K562 (cell line): Measurements from ENCODE around the gene CRIM1.

Source experiments
- E2F3 ChIP-seq: fragments of 250-450 bp; sonication (Bioruptor Pico); IDR thresholded peaks from 2 replicates; pipeline ENCODE4 v1.4.0; 2020; ENCODE audit warnings: mild to moderate bottlenecking
- FOXM1 ChIP-seq, 2 experiments: fragments of 450-650 bp in 1 of 2; sonication (generic) in 1 of 2; formaldehyde crosslinking in 1 of 2; IDR thresholded peaks; 2 replicates each; pipeline versions ENCODE4 v1.6.1 to v1.9.0; 2017 to 2022; ENCODE audit warnings: low read depth in 2 of 2, mild to moderate bottlenecking in 2 of 2, missing genetic modification reagents in 1 of 2, moderate library complexity in 1 of 2
- GATA2 ChIP-seq: sonication (generic); formaldehyde crosslinking; IDR thresholded peaks from 2 replicates; pipeline ENCODE4 v1.4.0; 2020; ENCODE audit warnings: mild to moderate bottlenecking, missing genetic modification reagents
- HNRNPL ChIP-seq: fragments of 200-400 bp; formaldehyde crosslinking; IDR thresholded peaks from 2 replicates; pipeline ENCODE4 v1.6.1; 2017; ENCODE audit warnings: low read depth, mild to moderate bottlenecking, low read length
- KLF6 ChIP-seq: fragments of 250-450 bp; sonication (Bioruptor Pico); IDR thresholded peaks from 2 replicates; pipeline ENCODE4 v1.4.0; 2020; ENCODE audit warnings: mild to moderate bottlenecking, moderate library complexity, borderline replicate concordance
- NFIC ChIP-seq: fragments of 450-650 bp; IDR thresholded peaks from 2 replicates; pipeline ENCODE4 v1.6.1; 2017; ENCODE audit warnings: mild to moderate bottlenecking, inconsistent platforms
- NFYB ChIP-seq: IDR thresholded peaks from 2 replicates; pipeline ENCODE4 v1.6.1; 2011; ENCODE audit warnings: mild to moderate bottlenecking, moderate library complexity; ENCODE audit not compliant: insufficient read length; ENCODE audit errors: extremely low read depth
- POLR2AphosphoS5 ChIP-seq: IDR thresholded peaks from 2 replicates; pipeline ENCODE4 v1.6.1; 2011; ENCODE audit warnings: mild to moderate bottlenecking, low read depth, low read length, moderate library complexity; ENCODE audit not compliant: control insufficient read depth, insufficient read depth
- ZNF274 ChIP-seq: IDR thresholded peaks from 2 replicates; pipeline ENCODE4 v1.6.1; 2011; ENCODE audit warnings: low read depth, mild to moderate bottlenecking, low read length, moderate library complexity, borderline replicate concordance
- ZNF444 ChIP-seq: fragments of 250-450 bp; sonication (Bioruptor Pico); IDR thresholded peaks from 2 replicates; pipeline ENCODE4 v1.4.0; 2020; ENCODE audit warnings: mild to moderate bottlenecking, moderate library complexity
- ZNF589 ChIP-seq: fragments of 200-800 bp; sonication (Bioruptor generic); IDR thresholded peaks from 2 replicates; pipeline ENCODE4 v1.6.1; 2016; ENCODE audit warnings: low read depth, missing genetic modification characterization, missing compliant biosample characterization
- TF ChIP-seq, protein P1 (sequence below): sonication (generic); formaldehyde crosslinking; IDR thresholded peaks from 2 replicates; pipeline ENCODE4 v1.8.0; 2022; ENCODE audit warnings: mild to moderate bottlenecking, low read depth, missing genetic modification reagents
- TF ChIP-seq, protein P2 (sequence below): fragments of 450-650 bp; IDR thresholded peaks from 2 replicates; pipeline ENCODE4 v1.6.1; 2016; ENCODE audit warnings: low read depth, mild to moderate bottlenecking, moderate library complexity
- TF ChIP-seq, protein P3 (sequence below), 2 experiments: fragments of 450-650 bp; formaldehyde crosslinking in 1 of 2; IDR thresholded peaks; 2 replicates each; pipeline versions ENCODE4 v1.4.0 to v1.6.1; 2014 to 2020; ENCODE audit warnings: mild to moderate bottlenecking in 2 of 2, borderline replicate concordance in 1 of 2, low read depth in 1 of 2

DNA sequence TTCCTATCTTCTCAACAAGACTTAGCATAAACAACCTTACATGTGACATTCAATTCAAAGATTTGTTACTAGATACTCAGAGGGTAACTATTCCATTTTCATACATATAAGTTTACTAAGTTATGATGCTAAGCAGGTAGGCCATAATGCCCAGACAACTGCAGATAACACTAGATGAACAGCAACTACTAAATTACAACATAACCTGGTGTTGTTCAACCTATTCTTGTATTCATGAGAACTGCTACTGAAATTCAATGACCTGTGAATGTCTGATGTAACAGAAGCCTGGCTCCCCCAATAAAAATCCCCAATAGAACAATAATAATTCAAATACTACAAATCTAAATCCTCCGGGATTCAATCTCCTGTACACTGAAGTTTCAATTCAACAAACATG is 217.6 kb downstream of the CRIM1 start:
- TF ChIP-seq, protein P1, sequence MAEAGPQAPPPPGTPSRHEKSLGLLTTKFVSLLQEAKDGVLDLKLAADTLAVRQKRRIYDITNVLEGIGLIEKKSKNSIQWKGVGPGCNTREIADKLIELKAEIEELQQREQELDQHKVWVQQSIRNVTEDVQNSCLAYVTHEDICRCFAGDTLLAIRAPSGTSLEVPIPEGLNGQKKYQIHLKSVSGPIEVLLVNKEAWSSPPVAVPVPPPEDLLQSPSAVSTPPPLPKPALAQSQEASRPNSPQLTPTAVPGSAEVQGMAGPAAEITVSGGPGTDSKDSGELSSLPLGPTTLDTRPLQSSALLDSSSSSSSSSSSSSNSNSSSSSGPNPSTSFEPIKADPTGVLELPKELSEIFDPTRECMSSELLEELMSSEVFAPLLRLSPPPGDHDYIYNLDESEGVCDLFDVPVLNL (CRISPR knock-in tag) = no peak
- TF ChIP-seq POLR2AphosphoS5 (no peak), NFIC (no peak), ZNF589 (CRISPR knock-in tag) (no peak), ZNF444 (CRISPR knock-in tag) (no peak), GATA2 (CRISPR knock-in tag) (no peak), NFYB (no peak), FOXM1 (IDR thresholded peaks at IDR 0.05; ENCODE audit: low read depth) (no peak), FOXM1 (CRISPR knock-in tag; IDR thresholded peaks at IDR 0.05; ENCODE audit: low read depth) (no peak), ZNF274 (no peak), HNRNPL (no peak), E2F3 (CRISPR knock-in tag) (no peak), KLF6 (CRISPR knock-in tag) (no peak)
- TF ChIP-seq, protein P2, sequence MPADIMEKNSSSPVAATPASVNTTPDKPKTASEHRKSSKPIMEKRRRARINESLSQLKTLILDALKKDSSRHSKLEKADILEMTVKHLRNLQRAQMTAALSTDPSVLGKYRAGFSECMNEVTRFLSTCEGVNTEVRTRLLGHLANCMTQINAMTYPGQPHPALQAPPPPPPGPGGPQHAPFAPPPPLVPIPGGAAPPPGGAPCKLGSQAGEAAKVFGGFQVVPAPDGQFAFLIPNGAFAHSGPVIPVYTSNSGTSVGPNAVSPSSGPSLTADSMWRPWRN = no peak
- TF ChIP-seq, protein P3, sequence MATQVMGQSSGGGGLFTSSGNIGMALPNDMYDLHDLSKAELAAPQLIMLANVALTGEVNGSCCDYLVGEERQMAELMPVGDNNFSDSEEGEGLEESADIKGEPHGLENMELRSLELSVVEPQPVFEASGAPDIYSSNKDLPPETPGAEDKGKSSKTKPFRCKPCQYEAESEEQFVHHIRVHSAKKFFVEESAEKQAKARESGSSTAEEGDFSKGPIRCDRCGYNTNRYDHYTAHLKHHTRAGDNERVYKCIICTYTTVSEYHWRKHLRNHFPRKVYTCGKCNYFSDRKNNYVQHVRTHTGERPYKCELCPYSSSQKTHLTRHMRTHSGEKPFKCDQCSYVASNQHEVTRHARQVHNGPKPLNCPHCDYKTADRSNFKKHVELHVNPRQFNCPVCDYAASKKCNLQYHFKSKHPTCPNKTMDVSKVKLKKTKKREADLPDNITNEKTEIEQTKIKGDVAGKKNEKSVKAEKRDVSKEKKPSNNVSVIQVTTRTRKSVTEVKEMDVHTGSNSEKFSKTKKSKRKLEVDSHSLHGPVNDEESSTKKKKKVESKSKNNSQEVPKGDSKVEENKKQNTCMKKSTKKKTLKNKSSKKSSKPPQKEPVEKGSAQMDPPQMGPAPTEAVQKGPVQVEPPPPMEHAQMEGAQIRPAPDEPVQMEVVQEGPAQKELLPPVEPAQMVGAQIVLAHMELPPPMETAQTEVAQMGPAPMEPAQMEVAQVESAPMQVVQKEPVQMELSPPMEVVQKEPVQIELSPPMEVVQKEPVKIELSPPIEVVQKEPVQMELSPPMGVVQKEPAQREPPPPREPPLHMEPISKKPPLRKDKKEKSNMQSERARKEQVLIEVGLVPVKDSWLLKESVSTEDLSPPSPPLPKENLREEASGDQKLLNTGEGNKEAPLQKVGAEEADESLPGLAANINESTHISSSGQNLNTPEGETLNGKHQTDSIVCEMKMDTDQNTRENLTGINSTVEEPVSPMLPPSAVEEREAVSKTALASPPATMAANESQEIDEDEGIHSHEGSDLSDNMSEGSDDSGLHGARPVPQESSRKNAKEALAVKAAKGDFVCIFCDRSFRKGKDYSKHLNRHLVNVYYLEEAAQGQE (IDR thresholded peaks at IDR 0.05; ENCODE audit: borderline replicate concordance) = no peak
- TF ChIP-seq, protein P3 (CRISPR knock-in tag; IDR thresholded peaks at IDR 0.05; ENCODE audit: low read depth) = no peak
